ENCODE measurements around the gene SMTNL1.

SMTNL1 gene

GRCh38 chr11:57597461-57597915, 60.1 kb downstream of the SMTNL1 start, which contains the start of gene SERPING1:
SERPING1 (plus strand) TSS chr11:57597685; CDS start chr11:57598271, 586 bp downstream.
- DNase-seq (ENCODE audit: low spot score): no peak
- TF ChIP-seq CTCF (IDR thresholded peaks at IDR 0.05; ENCODE audit: extremely low read depth, missing control alignments): no peak

GRCh38 chr11:57597916-57598830, 60.8 kb downstream of the SMTNL1 start:
- no peak for TF ChIP-seq CTCF (IDR thresholded peaks at IDR 0.05; ENCODE audit: extremely low read depth, missing control alignments)
- DNase-seq (ENCODE audit: low spot score): no peak

- no peak for DNase-seq (ENCODE audit: low spot score)
- TF ChIP-seq CTCF (IDR thresholded peaks at IDR 0.05; ENCODE audit: extremely low read depth, missing control alignments): no peak
These were observed 61.4 kb downstream of the SMTNL1 start for GRCh38 chr11:57598831-57599155.

GRCh38 chr11:57599381-57599780, 62.0 kb downstream of the SMTNL1 start:
- TF ChIP-seq CTCF (IDR thresholded peaks at IDR 0.05; ENCODE audit: extremely low read depth, missing control alignments): no peak
- no peak for DNase-seq (ENCODE audit: low spot score)

Data from GM20000 (cell line).